Measurements from ENCODE around the gene HLA-E. TPM values are rescaled to one million over a fixed set of nuclear protein-coding genes. Genes with fewer than 3 reads are reported as not detected.

The HLA-E gene
- total and polyA plus RNA-seq, 2 experiments from 2014 or later: 15.6 to 36.0 TPM

- peak overlapping the region; percentile 99 for H2AFZ ChIP-seq
- ATAC-seq: peak; percentile 7; the same call in 2 of the 3 replicates
- no peak for DNase-seq (ENCODE audit: low spot score)
- H3F3A ChIP-seq (replicated peaks; ENCODE audit: low read depth): peaks cover 9% of the 10 kb centered on the region; the same call in 1 of the 2 replicates
- H4K20me1 ChIP-seq (replicated peaks; ENCODE audit: insufficient read depth): no peaks in the 10 kb centered on the region; the same call in 1 of the 2 replicates
- no peaks in the 10 kb centered on the region for H3K9me2 ChIP-seq (ENCODE audit: insufficient read depth)
- Mint-ChIP-seq H3K27me3 (ENCODE audit: insufficient read depth, low read depth, poor library complexity) (peaks cover 89% of the 10 kb centered on the region), H3K27ac (no peak overlapping the region), H3K9me3 (no peaks in the 10 kb centered on the region; the same call in 2 of the 3 replicates), H3K4me3 (peak overlapping the region; percentile 83), H3K4me1 (peaks cover 6% of the 10 kb centered on the region), H3K36me3 (ENCODE audit: low read depth) (no peaks in the 10 kb centered on the region)
- H3K79me2 ChIP-seq (replicated peaks; ENCODE audit: insufficient read depth): no peaks in the 10 kb centered on the region
- H3K4me1 ChIP-seq (ENCODE audit: insufficient read depth): no peaks in the 10 kb centered on the region; the same call in 1 of the 2 replicates
- peaks cover 98% of the 10 kb centered on the region for H3K27me3 ChIP-seq (ENCODE audit: insufficient read depth)
- peak overlapping the region; percentile 72 for H3K4me3 ChIP-seq
- H3K27ac ChIP-seq (ENCODE audit: low read depth): no peak overlapping the region
- TF ChIP-seq ZNF331 (CRISPR knock-in tag; IDR thresholded peaks at IDR 0.05; ENCODE audit: low read depth) (no peak), EZH2 (IDR thresholded peaks at IDR 0.05; ENCODE audit: low read depth, unreplicated experiment) (peak; percentile 65)
- no peaks in the 10 kb centered on the region for H3K36me3 ChIP-seq (ENCODE audit: insufficient read depth)
- peak overlapping the region; percentile 90 for H3K4me2 ChIP-seq
Measured at GRCh38 chr6:30465595-30466306, 23.6 kb upstream of the HLA-E start.

GRCh38 chr6:30470968-30471367 lies 18.3 kb upstream of the HLA-E start:
- Histone ChIP-seq H3K27ac (ENCODE audit: low read depth) (no peak overlapping the region), H3K79me2 (replicated peaks; ENCODE audit: insufficient read depth) (no peaks in the 10 kb centered on the region), H3F3A (replicated peaks; ENCODE audit: low read depth) (peaks cover 4% of the 10 kb centered on the region; the same call in 1 of the 2 replicates), H3K4me2 (no peak overlapping the region), H3K36me3 (ENCODE audit: insufficient read depth) (no peaks in the 10 kb centered on the region), H3K4me1 (ENCODE audit: insufficient read depth) (no peaks in the 10 kb centered on the region; the same call in 1 of the 2 replicates), H2AFZ (no peak overlapping the region), H3K9me2 (ENCODE audit: insufficient read depth) (no peaks in the 10 kb centered on the region; the same call in 1 of the 2 replicates), H4K20me1 (replicated peaks; ENCODE audit: insufficient read depth) (no peaks in the 10 kb centered on the region; the same call in 1 of the 2 replicates), H3K4me3 (no peak overlapping the region), H3K27me3 (ENCODE audit: insufficient read depth) (peaks cover 50% of the 10 kb centered on the region)
- peaks cover 4% of the 10 kb centered on the region; the same call in 2 of the 3 replicates for H3K4me1 Mint-ChIP-seq
- DNase-seq (ENCODE audit: low spot score) (no peak), ATAC-seq (no peak)
- no peak overlapping the region for H3K27ac Mint-ChIP-seq
- peaks cover 41% of the 10 kb centered on the region for H3K27me3 Mint-ChIP-seq (ENCODE audit: insufficient read depth, low read depth, poor library complexity)
- H3K9me3 Mint-ChIP-seq: peaks cover 13% of the 10 kb centered on the region
- no peak overlapping the region for H3K4me3 Mint-ChIP-seq
- peaks cover 6% of the 10 kb centered on the region for H3K36me3 Mint-ChIP-seq (ENCODE audit: low read depth)
- no peak for TF ChIP-seq STAT1 (IDR thresholded peaks at IDR 0.05; ENCODE audit: unreplicated experiment)
- TF ChIP-seq ETS1 (IDR thresholded peaks at IDR 0.05): no peak
- TF ChIP-seq REST (IDR thresholded peaks at IDR 0.05; ENCODE audit: unreplicated experiment): no peak
- TF ChIP-seq EZH2phosphoT487 (IDR thresholded peaks at IDR 0.05; ENCODE audit: unreplicated experiment): no peak
- TF ChIP-seq ZNF114 (CRISPR knock-in tag; IDR thresholded peaks at IDR 0.05): no peak
- no peak for TF ChIP-seq ZNF331 (CRISPR knock-in tag; IDR thresholded peaks at IDR 0.05; ENCODE audit: low read depth)
- TF ChIP-seq EZH2 (IDR thresholded peaks at IDR 0.05; ENCODE audit: low read depth, unreplicated experiment): no peak
- no peak for TF ChIP-seq ZNF462 (CRISPR knock-in tag; IDR thresholded peaks at IDR 0.05)
